ENCODE measurements around the gene PRRC2C.

GRCh38 chr1:171566467-171566866 lies 81.1 kb downstream of the PRRC2C start:
- TF ChIP-seq EZH2phosphoT487 (IDR thresholded peaks at IDR 0.05; ENCODE audit: insufficient read depth, low read depth) (no peak), EZH2 (IDR thresholded peaks at IDR 0.05; ENCODE audit: insufficient read depth, poor library complexity, severe bottlenecking) (no peak)

All from GM23248 (cell line).